GM19240 (cell line): Measurements from ENCODE around the gene EPN2.
A peak's percentile ranks its signal among the peaks of the same experiment; 100 is the strongest.
"Not testable (repeated sequence)": the region's sequence is repeated elsewhere in the genome, so short reads cannot be mapped to it uniquely, and the experiment has no call there.

Experiments used
- DNase-seq: peaks from one replicate; pipeline ENCODE4 v3.0.0; 2011; ENCODE audit warnings: low spot score; ENCODE audit not compliant: insufficient read length

Gene EPN2

GRCh38 chr17:19265755-19266154 lies 28.6 kb downstream of the EPN2 start:
- DNase-seq, result no peak

GRCh38 chr17:19268611-19269010 lies 31.4 kb downstream of the EPN2 start:
- DNase-seq, result no peak

- DNase-seq, result no peak
These were observed 31.9 kb downstream of the EPN2 start for GRCh38 chr17:19269106-19269505.

GRCh38 chr17:19269641-19270040 lies 32.5 kb downstream of the EPN2 start:
- DNase-seq, result no peak

- DNase-seq, result no peak
These were observed 33.2 kb downstream of the EPN2 start for GRCh38 chr17:19270347-19270703.

GRCh38 chr17:19270704-19271611 lies 33.8 kb downstream of the EPN2 start:
- peak; percentile 35 for DNase-seq

GRCh38 chr17:19271780-19272357 lies 34.7 kb downstream of the EPN2 start:
- no peak for DNase-seq

- no peak for DNase-seq
These were observed 36.6 kb downstream of the EPN2 start for GRCh38 chr17:19273731-19274130.

- DNase-seq, result no peak
These were observed 37.7 kb downstream of the EPN2 start for GRCh38 chr17:19274893-19275292.

GRCh38 chr17:19275457-19276127 lies 38.4 kb downstream of the EPN2 start:
- DNase-seq, result no peak

GRCh38 chr17:19278284-19278683 lies 41.1 kb downstream of the EPN2 start:
- not testable (repeated sequence) for DNase-seq

- no peak for DNase-seq
These were observed 41.6 kb downstream of the EPN2 start for GRCh38 chr17:19278729-19279128.

- DNase-seq, result no peak
These were observed 44.0 kb downstream of the EPN2 start for GRCh38 chr17:19281161-19281560.

- peak; percentile 43 for DNase-seq
These were observed 47.1 kb downstream of the EPN2 start for GRCh38 chr17:19284005-19284959.

- DNase-seq, result no peak
These were observed 48.2 kb downstream of the EPN2 start for GRCh38 chr17:19285213-19285900.

- no peak for DNase-seq
These were observed 49.7 kb downstream of the EPN2 start for GRCh38 chr17:19286751-19287341.

- DNase-seq, result no peak
These were observed 50.5 kb downstream of the EPN2 start for GRCh38 chr17:19287651-19288050.

- no peak for DNase-seq
These were observed 51.3 kb downstream of the EPN2 start for GRCh38 chr17:19288453-19288852.

GRCh38 chr17:19290066-19290705 lies 53.0 kb downstream of the EPN2 start:
- DNase-seq, result no peak
